HG02884 (cell line): ENCODE data around the gene CRELD1.
"Not testable (repeated sequence)": the region's sequence is repeated elsewhere in the genome, so short reads cannot be mapped to it uniquely, and the experiment has no call there.

ENCODE experiments used
- ATAC-seq: cut with Tn5 transposase; IDR thresholded peaks from one replicate; pipeline ENCODE4 v1.9.1; 2021; ENCODE audit warnings: mild to moderate bottlenecking, moderate library complexity; ENCODE audit not compliant: unreplicated experiment

Gene CRELD1

DNA sequence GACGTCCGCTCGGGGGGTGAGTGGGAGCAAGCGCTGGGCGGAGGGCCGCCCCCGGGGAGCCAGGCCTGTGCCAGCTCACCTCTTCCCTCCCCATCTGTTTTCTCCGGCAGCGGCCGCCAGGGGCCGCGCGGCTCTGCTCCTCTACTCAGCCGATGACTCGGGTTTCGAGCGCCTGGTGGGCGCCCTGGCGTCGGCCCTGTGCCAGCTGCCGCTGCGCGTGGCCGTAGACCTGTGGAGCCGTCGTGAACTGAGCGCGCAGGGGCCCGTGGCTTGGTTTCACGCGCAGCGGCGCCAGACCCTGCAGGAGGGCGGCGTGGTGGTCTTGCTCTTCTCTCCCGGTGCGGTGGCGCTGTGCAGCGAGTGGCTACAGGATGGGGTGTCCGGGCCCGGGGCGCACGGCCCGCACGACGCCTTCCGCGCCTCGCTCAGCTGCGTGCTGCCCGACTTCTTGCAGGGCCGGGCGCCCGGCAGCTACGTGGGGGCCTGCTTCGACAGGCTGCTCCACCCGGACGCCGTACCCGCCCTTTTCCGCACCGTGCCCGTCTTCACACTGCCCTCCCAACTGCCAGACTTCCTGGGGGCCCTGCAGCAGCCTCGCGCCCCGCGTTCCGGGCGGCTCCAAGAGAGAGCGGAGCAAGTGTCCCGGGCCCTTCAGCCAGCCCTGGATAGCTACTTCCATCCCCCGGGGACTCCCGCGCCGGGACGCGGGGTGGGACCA, 632 bp upstream of the CRELD1 start:
- ATAC-seq, result peak; percentile 53

DNA sequence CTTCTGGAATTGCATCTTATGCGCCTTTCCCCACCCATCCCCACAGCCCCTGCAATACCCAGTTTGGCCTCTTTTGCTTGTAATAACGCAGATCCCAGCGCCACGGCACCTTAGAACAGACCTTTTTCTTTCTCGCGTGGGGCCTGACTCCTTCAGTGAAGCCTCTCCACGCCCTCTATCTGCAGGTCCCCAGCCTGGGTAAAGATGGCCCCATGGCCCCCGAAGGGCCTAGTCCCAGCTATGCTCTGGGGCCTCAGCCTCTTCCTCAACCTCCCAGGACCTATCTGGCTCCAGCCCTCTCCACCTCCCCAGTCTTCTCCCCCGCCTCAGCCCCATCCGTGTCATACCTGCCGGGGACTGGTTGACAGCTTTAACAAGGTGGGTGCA, 594 bp downstream of the CRELD1 start:
- no peak for ATAC-seq

DNA sequence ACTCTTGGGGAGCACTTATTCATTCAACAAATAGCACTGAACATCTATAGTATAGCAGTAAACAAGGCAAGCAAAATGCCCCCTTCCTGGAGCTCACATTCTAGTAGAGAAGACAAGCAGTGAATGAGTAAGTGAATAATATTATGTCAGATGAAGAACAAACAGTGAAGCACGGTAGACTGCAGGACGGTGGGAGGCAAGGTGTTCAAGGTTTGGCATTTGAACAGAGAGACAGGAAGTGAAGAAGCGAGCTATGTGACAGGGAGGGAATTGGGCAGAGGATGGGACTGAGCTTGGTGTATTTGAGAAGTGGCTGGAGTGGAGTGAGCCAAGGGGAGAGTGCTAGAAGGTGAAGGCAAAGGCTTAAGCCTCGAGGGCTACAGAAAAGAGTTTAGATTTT, 1.4 kb downstream of the CRELD1 start:
- no peak for ATAC-seq

DNA sequence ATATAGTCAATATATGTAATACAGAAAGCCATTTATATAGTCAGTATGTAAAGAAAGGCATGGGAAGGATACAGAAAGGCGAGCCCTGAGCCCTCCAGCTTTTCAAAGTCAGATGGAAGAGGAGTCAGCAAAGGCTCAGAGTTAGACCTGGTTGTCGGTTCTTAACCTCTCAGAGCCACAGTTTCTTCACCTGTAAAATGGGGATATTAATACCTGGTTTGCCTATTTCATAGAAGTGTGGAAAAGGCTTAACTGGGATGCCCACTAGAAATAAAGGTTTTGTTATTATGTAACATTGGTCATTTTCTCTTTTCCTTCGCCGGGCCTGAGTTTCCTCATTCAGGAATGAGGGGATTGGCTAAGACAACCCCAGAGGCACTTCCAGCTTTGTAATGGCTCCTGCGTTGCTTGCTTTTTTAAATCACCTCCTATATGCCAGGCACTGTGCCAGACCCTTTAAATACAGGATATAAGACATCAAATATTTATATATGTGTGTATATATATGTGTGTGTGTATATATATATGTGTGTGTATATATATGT, 2.4 kb downstream of the CRELD1 start:
- no peak for ATAC-seq

DNA sequence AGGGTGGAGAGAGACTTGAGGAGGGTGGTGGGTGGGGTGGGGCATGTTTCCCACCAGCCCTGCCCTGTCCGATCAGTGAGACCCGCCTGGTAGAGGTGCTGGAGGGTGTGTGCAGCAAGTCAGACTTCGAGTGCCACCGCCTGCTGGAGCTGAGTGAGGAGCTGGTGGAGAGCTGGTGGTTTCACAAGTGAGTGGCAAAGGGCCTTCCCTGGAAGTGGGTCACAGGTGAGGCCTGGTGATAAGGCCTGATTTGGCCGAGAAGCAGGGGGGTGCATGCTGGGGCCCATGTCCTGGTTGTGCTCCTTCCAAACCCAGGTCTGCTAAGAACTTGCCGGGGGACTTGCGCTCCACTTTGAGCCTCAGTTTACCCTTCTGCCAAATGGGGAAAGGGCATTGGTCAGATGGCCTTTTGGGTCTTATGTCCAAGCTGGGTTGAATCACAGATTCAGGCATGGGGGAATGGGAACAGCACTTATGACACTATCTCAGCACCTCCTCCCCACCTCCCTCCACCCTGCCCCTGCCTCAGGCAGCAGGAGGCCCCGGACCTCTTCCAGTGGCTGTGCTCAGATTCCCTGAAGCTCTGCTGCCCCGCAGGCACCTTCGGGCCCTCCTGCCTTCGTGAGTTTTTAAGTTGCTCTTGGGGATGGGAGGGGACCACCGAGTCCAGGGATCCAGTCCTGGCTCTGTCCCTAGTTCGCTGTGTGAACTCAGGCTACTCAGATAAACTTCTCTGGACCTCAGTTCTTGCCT, 4.0 kb downstream of the CRELD1 start:
- ATAC-seq, result no peak

DNA sequence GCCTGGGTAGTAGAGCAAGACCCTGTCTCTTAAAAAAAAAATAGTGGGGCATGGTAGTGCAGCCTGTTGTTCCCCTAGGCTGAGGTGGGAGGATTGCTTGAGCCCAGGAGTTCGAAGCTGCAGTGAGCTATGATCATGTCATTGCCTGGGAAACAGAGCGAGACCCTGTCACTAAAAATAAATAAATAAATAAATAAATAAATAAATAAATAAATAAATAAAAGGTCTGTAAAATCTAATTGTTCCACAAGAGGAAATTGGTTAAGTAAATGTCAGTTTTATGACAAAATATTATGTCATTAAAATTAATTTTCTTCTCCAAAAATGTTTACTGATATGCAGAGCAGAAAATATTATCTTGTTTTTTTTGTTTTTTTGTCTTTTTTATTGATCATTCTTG, 5.3 kb downstream of the CRELD1 start:
- ATAC-seq, result no peak

DNA sequence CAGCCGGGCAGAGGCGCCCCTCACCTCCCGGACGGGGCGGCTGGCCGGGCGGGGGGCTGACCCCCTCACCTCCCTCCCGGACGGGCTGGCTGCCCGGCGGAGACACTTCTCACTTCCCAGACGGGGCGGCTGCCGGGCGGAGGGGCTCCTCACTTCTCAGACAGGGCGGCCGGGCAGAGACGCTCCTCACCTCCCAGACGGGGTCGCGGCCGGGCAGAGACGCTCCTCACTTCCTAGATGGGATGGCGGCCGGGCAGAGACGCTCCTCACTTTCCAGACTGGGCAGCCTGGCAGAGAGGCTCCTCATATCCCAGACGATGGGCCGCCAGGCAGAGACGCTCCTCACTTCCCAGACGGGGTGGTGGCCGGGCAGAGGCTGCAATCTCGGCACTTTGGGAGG, 6.3 kb downstream of the CRELD1 start:
- ATAC-seq, result not testable (repeated sequence)

DNA sequence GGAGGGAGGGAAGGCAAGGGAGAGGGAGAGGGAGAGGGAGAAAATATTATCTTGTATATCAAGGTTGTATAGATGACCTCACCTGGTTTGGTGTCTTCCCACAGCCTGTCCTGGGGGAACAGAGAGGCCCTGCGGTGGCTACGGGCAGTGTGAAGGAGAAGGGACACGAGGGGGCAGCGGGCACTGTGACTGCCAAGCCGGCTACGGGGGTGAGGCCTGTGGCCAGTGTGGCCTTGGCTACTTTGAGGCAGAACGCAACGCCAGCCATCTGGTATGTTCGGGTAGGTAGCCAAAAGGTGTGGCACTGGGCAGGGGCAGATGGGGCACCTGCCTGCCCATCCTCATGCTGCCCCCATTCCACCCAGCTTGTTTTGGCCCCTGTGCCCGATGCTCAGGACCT, 7.1 kb downstream of the CRELD1 start:
- no peak for ATAC-seq

DNA sequence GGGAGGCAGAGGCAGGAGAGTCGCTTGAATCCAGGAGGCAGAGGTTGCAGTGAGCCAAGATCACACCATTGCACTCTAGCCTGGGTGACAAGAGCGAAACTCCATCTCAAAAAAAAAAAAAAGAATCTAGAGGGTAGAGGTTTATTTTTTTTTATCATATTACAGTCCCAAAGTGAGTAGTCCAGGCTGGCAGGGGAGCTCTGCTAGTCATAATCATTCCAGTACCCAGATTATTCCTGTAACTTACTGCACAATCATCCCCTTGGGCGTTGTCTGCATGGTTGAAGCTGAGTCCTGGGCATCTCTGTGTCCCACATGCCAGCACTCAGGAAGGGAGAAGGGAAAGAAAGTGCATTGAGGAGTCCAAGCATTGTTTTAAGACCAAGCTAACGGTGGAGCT, 8.5 kb downstream of the CRELD1 start:
- ATAC-seq, result no peak

DNA sequence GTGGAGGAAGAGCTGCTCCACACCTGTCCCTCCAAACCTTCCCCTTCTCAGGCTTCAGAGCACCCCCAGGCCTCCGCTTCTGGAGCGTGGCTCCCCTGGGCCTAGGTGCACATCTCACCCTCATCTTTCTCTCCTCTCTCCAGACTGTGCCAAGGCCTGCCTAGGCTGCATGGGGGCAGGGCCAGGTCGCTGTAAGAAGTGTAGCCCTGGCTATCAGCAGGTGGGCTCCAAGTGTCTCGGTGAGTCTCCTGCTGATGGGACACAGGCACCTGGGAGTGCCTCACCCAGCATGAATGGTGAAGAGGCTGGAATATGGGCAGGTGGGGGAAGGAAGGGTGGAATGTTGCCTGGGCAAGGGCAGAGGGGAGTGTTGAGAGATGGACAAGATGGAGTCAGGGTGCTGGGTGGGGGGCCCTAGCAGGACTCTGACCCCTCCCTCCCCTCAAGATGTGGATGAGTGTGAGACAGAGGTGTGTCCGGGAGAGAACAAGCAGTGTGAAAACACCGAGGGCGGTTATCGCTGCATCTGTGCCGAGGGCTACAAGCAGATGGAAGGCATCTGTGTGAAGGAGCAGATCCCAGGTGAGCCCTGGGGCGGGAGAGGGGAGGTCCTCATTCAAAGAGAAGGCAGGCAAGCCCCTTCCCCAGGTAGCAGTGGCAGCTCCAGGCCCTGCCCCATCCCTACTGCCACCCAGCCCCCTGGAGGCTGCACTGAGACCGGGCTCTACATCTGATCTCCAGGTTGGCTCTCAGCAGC, 9.5 kb downstream of the CRELD1 start:
- ATAC-seq, result no peak

DNA sequence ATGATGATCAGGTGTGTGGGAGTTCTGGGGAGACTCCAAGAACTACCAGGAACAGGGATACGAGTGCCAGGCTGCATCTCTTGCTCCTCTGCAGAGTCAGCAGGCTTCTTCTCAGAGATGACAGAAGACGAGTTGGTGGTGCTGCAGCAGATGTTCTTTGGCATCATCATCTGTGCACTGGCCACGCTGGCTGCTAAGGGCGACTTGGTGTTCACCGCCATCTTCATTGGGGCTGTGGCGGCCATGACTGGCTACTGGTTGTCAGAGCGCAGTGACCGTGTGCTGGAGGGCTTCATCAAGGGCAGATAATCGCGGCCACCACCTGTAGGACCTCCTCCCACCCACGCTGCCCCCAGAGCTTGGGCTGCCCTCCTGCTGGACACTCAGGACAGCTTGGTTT, 10.6 kb downstream of the CRELD1 start:
- ATAC-seq, result no peak

DNA sequence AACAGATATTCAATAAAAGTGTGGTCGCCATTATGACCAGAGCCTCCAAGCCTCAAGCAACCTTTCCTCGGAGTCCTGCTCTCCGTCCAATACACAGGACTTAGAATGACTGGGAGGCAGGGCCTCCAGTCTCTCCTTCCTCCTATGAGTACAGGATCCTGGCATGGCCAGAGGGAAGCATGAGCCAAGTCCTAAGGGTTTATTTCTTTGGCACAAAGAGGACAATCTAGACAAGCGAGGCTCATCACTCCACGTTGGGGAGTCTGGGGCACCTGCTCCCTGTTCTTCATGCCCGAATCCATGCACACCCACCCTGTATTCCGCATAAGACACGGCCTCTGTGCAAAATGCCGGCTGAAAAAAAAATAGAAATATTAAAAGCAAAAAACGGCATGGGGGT, 11.7 kb downstream of the CRELD1 start:
- ATAC-seq, result no peak

DNA sequence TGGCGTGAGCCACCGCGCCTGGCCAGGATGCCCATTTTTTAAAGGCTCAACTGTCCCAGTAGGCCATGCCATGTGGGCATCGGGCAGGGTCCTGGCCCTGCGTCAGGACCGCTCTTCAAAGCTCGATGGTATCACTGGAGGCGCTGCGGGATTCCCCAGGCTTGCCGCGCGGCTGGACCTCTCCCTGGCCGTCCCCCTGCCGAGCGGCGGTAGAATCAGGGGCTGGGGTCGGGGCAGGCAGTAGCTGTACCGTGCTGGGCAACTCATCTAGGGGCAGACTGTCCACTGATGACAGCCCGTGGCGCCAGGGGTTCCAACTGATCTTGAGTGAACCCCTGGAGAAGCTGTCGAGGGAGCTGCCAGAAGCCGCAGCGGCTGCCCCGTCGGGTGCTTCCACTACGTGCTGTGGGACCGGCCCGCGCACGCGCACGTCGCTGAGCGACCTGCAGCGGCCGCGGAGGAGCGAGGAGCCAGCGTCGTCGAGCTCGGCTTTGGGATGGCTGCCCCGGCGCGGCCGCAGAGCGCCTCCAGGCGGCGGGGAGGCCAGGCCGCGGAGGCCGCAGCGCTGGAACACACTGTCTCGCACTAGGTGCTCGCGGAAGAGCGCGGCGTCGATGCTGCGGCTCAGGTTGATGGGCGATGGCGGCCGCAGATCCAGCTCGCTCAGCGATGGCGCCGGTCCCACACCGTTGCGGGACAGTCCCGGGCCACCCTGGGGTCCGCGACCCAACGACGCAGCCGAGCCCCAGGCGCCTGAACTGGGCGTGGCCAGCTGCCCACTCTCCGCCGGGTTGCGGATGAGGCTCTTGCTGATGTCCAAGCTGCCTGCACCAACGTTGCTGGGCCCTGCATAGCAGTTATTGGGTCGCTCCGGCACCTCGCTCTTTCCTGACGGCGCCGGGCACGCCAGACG, 12.7 kb downstream of the CRELD1 start:
- no peak for ATAC-seq

DNA sequence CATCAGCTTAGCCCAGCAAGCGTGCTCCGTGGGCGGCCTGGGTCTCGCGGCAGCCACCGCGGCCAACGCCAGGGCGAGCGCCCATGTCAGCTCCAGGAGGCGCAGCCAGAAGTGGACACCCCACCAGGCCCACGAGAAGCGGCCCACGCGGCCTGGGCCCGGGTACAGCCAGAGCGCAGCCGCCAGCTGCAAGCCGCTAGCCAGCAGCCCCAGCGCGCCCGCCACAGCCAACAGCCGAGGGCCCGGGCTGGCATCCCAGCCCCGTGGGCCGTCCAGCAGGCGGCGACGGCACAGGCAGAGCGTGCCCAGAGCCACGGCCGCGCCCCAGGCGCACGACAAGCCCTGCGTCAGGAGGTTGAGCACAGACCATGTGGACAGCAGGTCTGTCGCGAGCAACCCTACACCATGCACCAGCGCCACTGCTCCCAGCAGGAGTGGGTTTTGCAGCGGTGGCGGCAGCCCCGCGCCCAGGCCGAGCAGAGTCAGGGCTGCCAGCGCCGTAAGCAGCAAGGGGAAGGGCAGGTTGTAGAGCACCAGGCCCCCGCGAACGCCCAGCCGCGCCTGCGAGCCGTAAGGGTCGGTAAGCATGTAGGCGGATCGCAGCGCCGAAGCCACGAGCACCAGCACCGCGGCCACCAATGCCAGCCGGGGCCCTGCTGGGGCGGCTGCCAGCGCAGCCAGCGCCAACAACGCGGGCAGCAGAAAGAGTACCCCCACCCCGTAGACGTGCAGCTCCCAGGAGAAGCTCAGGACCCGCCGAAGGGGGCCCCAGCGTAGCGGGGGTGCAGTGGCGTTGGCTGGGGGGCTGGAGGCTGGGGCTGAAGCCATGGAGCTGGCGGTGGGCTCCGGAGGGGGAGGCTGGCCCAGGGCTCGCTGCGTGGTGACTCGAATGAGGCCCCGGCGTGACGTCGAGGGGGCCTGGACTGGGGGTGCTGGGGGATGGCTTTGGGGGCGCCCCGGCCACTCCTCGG, 13.7 kb downstream of the CRELD1 start:
- no peak for ATAC-seq

DNA sequence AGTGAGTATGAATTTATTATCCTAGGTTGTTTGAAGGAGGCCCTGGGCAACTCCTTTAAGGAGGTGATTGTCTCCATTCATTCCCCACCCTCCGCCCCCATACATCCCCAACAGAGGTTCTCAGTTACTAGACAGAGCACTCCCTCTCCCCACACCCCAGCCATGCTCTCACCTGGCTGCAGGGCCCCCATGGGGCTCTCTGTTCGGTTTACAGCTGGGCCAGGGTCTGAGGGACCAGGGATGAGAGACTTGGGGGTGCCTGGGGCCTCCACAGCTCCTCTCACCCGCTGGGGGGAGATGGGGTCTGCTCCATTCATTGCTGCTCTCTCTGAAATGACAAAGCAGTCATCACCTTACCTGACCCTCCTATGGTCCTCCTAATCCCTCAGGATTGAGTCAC, 15.0 kb downstream of the CRELD1 start:
- no peak for ATAC-seq

DNA sequence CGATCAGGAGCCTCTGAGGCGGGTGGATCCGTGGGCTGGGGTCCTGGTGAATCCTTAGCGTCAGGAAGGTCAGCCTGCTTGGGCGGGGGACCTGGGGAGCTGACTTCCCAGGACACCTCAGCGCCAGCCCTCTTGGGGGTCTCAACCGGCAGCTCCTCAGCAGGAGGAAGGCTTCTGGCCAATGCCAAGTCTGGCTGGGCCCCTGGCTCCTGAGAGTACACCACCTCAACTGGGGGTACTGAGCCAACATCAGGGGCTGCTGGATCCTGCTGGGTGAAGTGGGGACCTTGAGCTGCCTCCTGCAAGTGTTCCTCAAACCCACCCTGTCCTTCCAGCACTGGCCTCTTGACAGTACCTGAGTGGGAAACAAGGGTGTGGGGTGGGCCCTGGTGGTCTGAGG, 15.5 kb downstream of the CRELD1 start:
- ATAC-seq, result no peak

DNA sequence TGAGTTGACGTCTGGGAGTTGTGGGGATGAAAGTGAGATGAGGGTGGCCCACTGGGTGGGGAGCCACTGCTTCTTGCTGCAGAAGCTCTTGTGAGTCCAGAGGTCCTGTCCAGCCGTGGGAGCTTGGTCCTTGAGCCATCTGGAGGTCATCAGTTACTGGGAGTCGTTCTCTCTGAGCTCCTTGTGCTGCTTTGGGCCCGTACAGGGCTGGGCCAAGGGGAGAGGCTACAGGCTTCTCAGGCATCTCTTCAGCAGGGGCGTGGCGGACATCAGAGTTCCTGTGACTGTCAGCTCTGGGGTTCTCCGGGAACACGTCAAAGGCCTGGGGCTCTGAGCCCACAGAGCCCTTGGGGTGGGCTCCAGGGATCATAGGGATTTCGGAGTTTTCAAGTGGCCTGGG, 16.0 kb downstream of the CRELD1 start:
- ATAC-seq, result no peak

DNA sequence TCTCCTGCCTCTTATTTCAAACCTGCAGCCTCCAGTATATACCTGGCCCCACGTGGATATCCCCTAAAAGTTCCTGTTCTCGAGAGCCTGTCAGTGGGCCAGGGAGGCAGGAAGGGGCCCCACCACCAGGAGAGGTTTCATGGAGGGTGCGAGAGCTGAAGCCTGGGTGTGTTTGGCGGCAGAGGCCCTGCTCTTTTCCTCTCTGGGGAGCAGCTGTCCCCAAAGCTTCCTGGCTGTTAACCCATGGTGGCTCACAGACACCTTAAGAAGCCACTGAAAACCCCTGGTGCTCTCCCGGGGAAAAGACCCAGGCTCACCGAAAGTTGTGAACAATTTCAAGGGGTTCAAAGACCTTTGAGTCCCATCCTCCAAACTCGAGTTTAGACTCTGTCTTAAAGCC, 17.5 kb downstream of the CRELD1 start:
- no peak for ATAC-seq

DNA sequence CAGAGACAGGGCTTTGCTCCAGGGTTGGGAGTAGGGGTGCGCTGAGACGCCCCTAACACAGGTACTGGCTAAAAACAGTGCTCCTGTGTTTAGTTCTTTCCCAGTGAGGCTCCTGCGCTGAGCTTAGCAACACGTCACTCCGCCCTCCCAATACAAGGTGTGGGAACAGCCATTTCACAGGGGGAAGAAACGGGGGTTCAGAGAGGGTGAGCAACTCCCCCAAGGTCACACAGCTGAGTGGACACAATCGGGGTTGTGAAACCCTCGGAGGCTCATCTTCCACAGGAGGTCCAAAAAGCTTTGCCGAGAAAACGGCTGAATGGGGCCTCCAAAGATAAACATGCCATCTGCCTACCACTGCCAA, 17.9 kb downstream of the CRELD1 start:
- no peak for ATAC-seq
